ENCODE results near the gene TGFB2. TPM values are rescaled to one million over a fixed set of nuclear protein-coding genes. Genes with fewer than 3 reads are reported as not detected.

Gene TGFB2
- polyA plus RNA-seq, 1 experiment, result 4.8 TPM

GRCh38 chr1:218384581-218384993 lies 39.5 kb downstream of the TGFB2 start:
- POLR2A ChIA-PET, result no interaction called here
- no peak for DNase-seq (ENCODE audit: low read depth)

GRCh38 chr1:218388591-218388990 lies 43.5 kb downstream of the TGFB2 start:
- H3K27me3 ChIP-seq (ENCODE audit: control insufficient read depth, insufficient read depth, low read length), result peaks cover 1% of the 10 kb centered on the region; the same call in 1 of the 2 replicates
- no peak for TF ChIP-seq CTCF (IDR thresholded peaks at IDR 0.05; ENCODE audit: insufficient read depth, low read depth, low read length)
- CTCF ChIA-PET, result no interaction called here
- H3K4me3 ChIP-seq (ENCODE audit: low read depth, low read length), result no peak overlapping the region
- DNase-seq (ENCODE audit: low read depth), result no peak
- H3K36me3 ChIP-seq (ENCODE audit: control insufficient read depth, insufficient read depth, low read length), result no peaks in the 10 kb centered on the region
- POLR2A ChIA-PET, result no interaction called here

More at GRCh38 chr1:218384581-218384993, 39.5 kb downstream of the TGFB2 start:
- TF ChIP-seq CTCF (IDR thresholded peaks at IDR 0.05; ENCODE audit: insufficient read depth, low read depth, low read length), result no peak
- no peaks in the 10 kb centered on the region for H3K36me3 ChIP-seq (ENCODE audit: control insufficient read depth, insufficient read depth, low read length)
- CTCF ChIA-PET, result interaction anchor here (1.0 kb wide), 1 partner anchor 36 kb away, joined by 4 read pairs; no protein-coding TSS in a partner anchor
- no peak overlapping the region for H3K4me3 ChIP-seq (ENCODE audit: low read depth, low read length)
- H3K27me3 ChIP-seq (ENCODE audit: control insufficient read depth, insufficient read depth, low read length), result no peaks in the 10 kb centered on the region; the same call in 1 of the 2 replicates

- Histone ChIP-seq H3K27me3 (ENCODE audit: control insufficient read depth, insufficient read depth, low read length) (peaks cover 1% of the 10 kb centered on the region; the same call in 1 of the 2 replicates), H3K4me3 (ENCODE audit: low read depth, low read length) (no peak overlapping the region), H3K36me3 (ENCODE audit: control insufficient read depth, insufficient read depth, low read length) (no peaks in the 10 kb centered on the region)
- POLR2A ChIA-PET, result no interaction called here
- DNase-seq (ENCODE audit: low read depth), result no peak
- CTCF ChIA-PET, result interaction anchor here (0.6 to 1.0 kb wide), 2 partner anchors 15 to 654 kb away, joined by 3 to 4 read pairs; no protein-coding TSS in a partner anchor
- no peak for TF ChIP-seq CTCF (IDR thresholded peaks at IDR 0.05; ENCODE audit: insufficient read depth, low read depth, low read length)
These were observed 45.5 kb downstream of the TGFB2 start for GRCh38 chr1:218390618-218391017.

GRCh38 chr1:218392780-218393179 lies 47.6 kb downstream of the TGFB2 start:
- no peak for TF ChIP-seq CTCF (IDR thresholded peaks at IDR 0.05; ENCODE audit: insufficient read depth, low read depth, low read length)

GRCh38 chr1:218394416-218394815 lies 49.3 kb downstream of the TGFB2 start:
- no peak for DNase-seq (ENCODE audit: low read depth)
- Histone ChIP-seq H3K36me3 (ENCODE audit: control insufficient read depth, insufficient read depth, low read length) (no peaks in the 10 kb centered on the region), H3K4me3 (ENCODE audit: low read depth, low read length) (no peak overlapping the region), H3K27me3 (ENCODE audit: control insufficient read depth, insufficient read depth, low read length) (0 out of 2 replicates have a peak, but pooled peaks cover 1% of the 10 kb centered on the region)
- TF ChIP-seq CTCF (IDR thresholded peaks at IDR 0.05; ENCODE audit: insufficient read depth, low read depth, low read length), result no peak
- POLR2A ChIA-PET, result no interaction called here
- CTCF ChIA-PET, result interaction anchor here (0.6 kb wide), 1 partner anchor 1655 kb away, joined by 3 read pairs; no protein-coding TSS in a partner anchor

More at GRCh38 chr1:218392780-218393179, 47.6 kb downstream of the TGFB2 start:
- DNase-seq (ENCODE audit: low read depth), result no peak
- Histone ChIP-seq H3K27me3 (ENCODE audit: control insufficient read depth, insufficient read depth, low read length) (0 out of 2 replicates have a peak, but pooled peaks cover 1% of the 10 kb centered on the region), H3K36me3 (ENCODE audit: control insufficient read depth, insufficient read depth, low read length) (no peaks in the 10 kb centered on the region), H3K4me3 (ENCODE audit: low read depth, low read length) (no peak overlapping the region)
- ChIA-PET POLR2A (no interaction called here), CTCF (interaction anchor here (0.7 kb wide), 1 partner anchor 15 kb away, joined by 4 read pairs; no protein-coding TSS in a partner anchor)

All from BJ (cell line).